Measurements from ENCODE around the gene SBF1.
"Not testable (repeated sequence)": the region's sequence is repeated elsewhere in the genome, so short reads cannot be mapped to it uniquely, and the experiment has no call there.

The SBF1 gene

GRCh38 chr22:50422961-50423815, 51.6 kb downstream of the SBF1 start:
- no peak for DNase-seq

- DNase-seq, result no peak
Measured at GRCh38 chr22:50422046-50422445, 52.8 kb downstream of the SBF1 start.

GRCh38 chr22:50420581-50420980, 54.3 kb downstream of the SBF1 start:
- DNase-seq, result no peak

GRCh38 chr22:50420015-50420414, 54.8 kb downstream of the SBF1 start:
- no peak for DNase-seq

- no peak for DNase-seq
Measured at GRCh38 chr22:50419116-50419515, 55.7 kb downstream of the SBF1 start.

- DNase-seq, result no peak
Measured at GRCh38 chr22:50418624-50419023, 56.2 kb downstream of the SBF1 start.

GRCh38 chr22:50417411-50418210, 57.2 kb downstream of the SBF1 start:
- DNase-seq, result no peak

GRCh38 chr22:50416996-50417395, 57.8 kb downstream of the SBF1 start:
- no peak for DNase-seq

GRCh38 chr22:50415426-50415825, 59.4 kb downstream of the SBF1 start:
- no peak for DNase-seq

- DNase-seq, result no peak
Measured at GRCh38 chr22:50414476-50415248, 60.2 kb downstream of the SBF1 start.

GRCh38 chr22:50408954-50409353, 65.9 kb downstream of the SBF1 start:
- DNase-seq, result not testable (repeated sequence)

- DNase-seq, result no peak
Measured at GRCh38 chr22:50408311-50408710, 66.5 kb downstream of the SBF1 start.

- DNase-seq, result no peak
Measured at GRCh38 chr22:50406416-50407170, 68.2 kb downstream of the SBF1 start.

- no peak for DNase-seq
Measured at GRCh38 chr22:50403701-50404101, 71.1 kb downstream of the SBF1 start.

GRCh38 chr22:50401907-50402306, 72.9 kb downstream of the SBF1 start:
- no peak for DNase-seq

GRCh38 chr22:50400931-50401330, 73.9 kb downstream of the SBF1 start:
- no peak for DNase-seq

GRCh38 chr22:50400406-50400805, 74.4 kb downstream of the SBF1 start:
- DNase-seq, result no peak

GRCh38 chr22:50399751-50400331, 75.0 kb downstream of the SBF1 start:
- DNase-seq, result no peak

- DNase-seq, result no peak
Measured at GRCh38 chr22:50398831-50399648, 75.8 kb downstream of the SBF1 start.

- DNase-seq, result not testable (repeated sequence)
Measured at GRCh38 chr22:50397371-50398060, 77.3 kb downstream of the SBF1 start.
